Testis (tissue), 3 donors: ENCODE measurements around the gene SBSN. TPM values are rescaled to one million over a fixed set of nuclear protein-coding genes. Genes with fewer than 3 reads are reported as not detected.

Experiments used
- DNase-seq: peaks from one replicate; pipeline ENCODE4 v3.0.0-alpha.2; 2019
- H3K27ac ChIP-seq, 2 donors: fragments of 200-600 bp; sonication (generic); one replicate each; pipeline ENCODE4 v1.5.1; 2019
- H3K27me3 ChIP-seq: fragments of 200-600 bp; sonication (generic); one replicate; pipeline ENCODE4 v1.5.1; 2019
- H3K36me3 ChIP-seq: fragments of 200-600 bp; sonication (generic); one replicate; pipeline ENCODE4 v1.5.1; 2017; ENCODE audit warnings: low read depth; ENCODE audit errors: missing control alignments
- H3K4me1 ChIP-seq: fragments of 200-600 bp; sonication (generic); one replicate; pipeline ENCODE4 v1.5.1; 2019
- H3K4me3 ChIP-seq, 2 donors: fragments of 200-600 bp; sonication (generic); one replicate each; pipeline ENCODE4 v1.5.1; 2017 to 2019
- H3K9me3 ChIP-seq: fragments of 200-600 bp; sonication (generic); one replicate; pipeline ENCODE4 v1.5.1; 2017
- POLR2A ChIP-seq: fragments of 450-650 bp; IDR thresholded peaks from one replicate; pipeline ENCODE4 v1.6.1; 2017; ENCODE audit warnings: antibody characterized with exemption, mild to moderate bottlenecking, moderate library complexity
- WGBS, 2 donors: methylation state at CpG; one replicate each; pipeline ENCODE4 v1.1.5; 2018; 5-methylcytosine and 5-hydroxymethylcytosine counted together
- intact Hi-C: fragments of 100-400 bp; cut with DNase I; formaldehyde crosslinking; loops from one replicate; pipeline ENCODE4 v1.15.1; 2023; ENCODE audit warnings: low total_unique reads
- polyA plus RNA-seq: library from polyadenylated mRNA; stranded (reverse); fragments of 350-450 nt; fragmentation: Illumina TruSeq; extraction: RNeasy Lipid Tissue Mini Kit (QIAGEN cat#74804); gene quantifications from one replicate; pipeline ENCODE4 v1.2.3, GENCODE V29; 2014; ENCODE audit warnings: low read depth, low replicate concordance; ENCODE audit not compliant: insufficient read depth
- total RNA-seq, 2 donors: library from RNA; depleted of rRNA; stranded (reverse); fragments of >200 nt; gene quantifications; one replicate each; pipeline ENCODE4 v1.2.3, GENCODE V29; 2016
- TF ChIP-seq, protein P1 (sequence below), 3 experiments: fragments of 450-650 bp in 2 of 3; fragments of 200-600 bp in 1 of 3; sonication (generic) in 1 of 3; IDR thresholded peaks; one replicate each; pipeline ENCODE4 v1.5.1; 2016 to 2019; ENCODE audit warnings: antibody characterized with exemption in 3 of 3, mild to moderate bottlenecking in 2 of 3, moderate library complexity in 1 of 3

The SBSN gene
- total and polyA plus RNA-seq, 3 donors from 2014 or later = 0.16 to 0.47 (median 0.19) TPM

GRCh38 chr19:35545001-35545854 is 17.1 kb upstream of the SBSN start, which contains the start of gene TMEM147:
Gene TMEM147, plus strand, starts transcription at chr19:35545626. Its CDS starts 114 bp downstream, at chr19:35545740.
- no peaks in the 10 kb centered on the region for H3K27me3 ChIP-seq
- no peaks in the 10 kb centered on the region for H3K36me3 ChIP-seq
- WGBS, 2 donors = 0 to 1% methylated on average over 18 to 61 of the region's 85 CpGs
- peak within 1 kb of the TSS; percentile 93 for H3K4me3 ChIP-seq
- H3K4me1 ChIP-seq = peaks cover 13% of the 10 kb centered on the region
- no peak for TF ChIP-seq POLR2A
- TF ChIP-seq, protein P1, sequence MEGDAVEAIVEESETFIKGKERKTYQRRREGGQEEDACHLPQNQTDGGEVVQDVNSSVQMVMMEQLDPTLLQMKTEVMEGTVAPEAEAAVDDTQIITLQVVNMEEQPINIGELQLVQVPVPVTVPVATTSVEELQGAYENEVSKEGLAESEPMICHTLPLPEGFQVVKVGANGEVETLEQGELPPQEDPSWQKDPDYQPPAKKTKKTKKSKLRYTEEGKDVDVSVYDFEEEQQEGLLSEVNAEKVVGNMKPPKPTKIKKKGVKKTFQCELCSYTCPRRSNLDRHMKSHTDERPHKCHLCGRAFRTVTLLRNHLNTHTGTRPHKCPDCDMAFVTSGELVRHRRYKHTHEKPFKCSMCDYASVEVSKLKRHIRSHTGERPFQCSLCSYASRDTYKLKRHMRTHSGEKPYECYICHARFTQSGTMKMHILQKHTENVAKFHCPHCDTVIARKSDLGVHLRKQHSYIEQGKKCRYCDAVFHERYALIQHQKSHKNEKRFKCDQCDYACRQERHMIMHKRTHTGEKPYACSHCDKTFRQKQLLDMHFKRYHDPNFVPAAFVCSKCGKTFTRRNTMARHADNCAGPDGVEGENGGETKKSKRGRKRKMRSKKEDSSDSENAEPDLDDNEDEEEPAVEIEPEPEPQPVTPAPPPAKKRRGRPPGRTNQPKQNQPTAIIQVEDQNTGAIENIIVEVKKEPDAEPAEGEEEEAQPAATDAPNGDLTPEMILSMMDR (IDR thresholded peaks at IDR 0.05) = peak in 1 of 3 experiments; percentile 14
- H3K9me3 ChIP-seq = no peaks in the 10 kb centered on the region
- intact Hi-C loops = loop anchor here (10.0 kb wide), 2 partner anchors 100 to 170 kb away; partner anchors contain the start of genes COX6B1, ETV2 and KMT2B
- DNase-seq = peak; percentile 96
- peak within 1 kb of the TSS; percentile 34 to 81 for H3K27ac ChIP-seq

DNA sequence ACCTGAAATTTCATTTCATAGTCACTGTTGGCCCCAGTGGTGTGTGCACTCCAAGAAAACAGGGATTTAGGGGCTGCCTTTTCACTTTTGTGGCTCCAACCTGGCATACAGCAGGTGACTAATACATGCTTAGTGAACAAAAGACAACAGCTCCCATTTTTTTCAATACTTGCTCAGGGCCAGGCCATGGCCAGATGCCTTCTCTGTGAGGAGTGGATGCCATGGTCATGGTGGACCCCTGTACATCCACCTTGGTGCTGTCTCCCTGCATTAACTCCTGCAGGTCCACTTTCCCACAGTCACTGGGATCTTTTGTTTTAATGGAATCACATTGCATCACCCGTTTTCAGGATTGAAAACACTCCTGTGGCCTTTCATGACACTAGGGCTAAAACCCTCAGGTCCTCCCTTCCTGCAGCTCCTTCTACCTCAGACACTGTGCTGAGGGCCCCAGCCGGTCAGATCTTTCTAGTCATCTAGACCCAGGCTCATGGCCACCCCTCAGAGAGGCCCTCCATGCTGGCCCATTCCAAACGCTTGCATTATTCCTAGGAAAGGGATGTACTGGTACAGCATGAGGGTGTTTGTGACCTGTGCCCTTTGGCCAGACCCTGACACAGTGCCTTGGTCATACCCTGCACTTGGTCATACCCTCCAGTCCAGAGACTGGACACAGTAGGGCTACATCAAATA is 16.1 kb upstream of the SBSN start:
- Histone ChIP-seq H3K36me3 (no peaks in the 10 kb centered on the region), H3K27ac (no peak overlapping the region), H3K27me3 (no peaks in the 10 kb centered on the region), H3K9me3 (no peaks in the 10 kb centered on the region), H3K4me1 (peaks cover 13% of the 10 kb centered on the region), H3K4me3 (peak overlapping the region in 1 of 2 donors; percentile 93)
- DNase-seq = no peak
- TF ChIP-seq, protein P1 (IDR thresholded peaks at IDR 0.05) = no peak
- no peak for TF ChIP-seq POLR2A
- intact Hi-C loops = loop anchor here (10.0 kb wide), 2 partner anchors 101 to 171 kb away; partner anchors contain the start of genes COX6B1, ETV2 and KMT2B
- 64 to 65% methylated on average over 3 of the region's 3 CpGs for WGBS, 2 donors

DNA sequence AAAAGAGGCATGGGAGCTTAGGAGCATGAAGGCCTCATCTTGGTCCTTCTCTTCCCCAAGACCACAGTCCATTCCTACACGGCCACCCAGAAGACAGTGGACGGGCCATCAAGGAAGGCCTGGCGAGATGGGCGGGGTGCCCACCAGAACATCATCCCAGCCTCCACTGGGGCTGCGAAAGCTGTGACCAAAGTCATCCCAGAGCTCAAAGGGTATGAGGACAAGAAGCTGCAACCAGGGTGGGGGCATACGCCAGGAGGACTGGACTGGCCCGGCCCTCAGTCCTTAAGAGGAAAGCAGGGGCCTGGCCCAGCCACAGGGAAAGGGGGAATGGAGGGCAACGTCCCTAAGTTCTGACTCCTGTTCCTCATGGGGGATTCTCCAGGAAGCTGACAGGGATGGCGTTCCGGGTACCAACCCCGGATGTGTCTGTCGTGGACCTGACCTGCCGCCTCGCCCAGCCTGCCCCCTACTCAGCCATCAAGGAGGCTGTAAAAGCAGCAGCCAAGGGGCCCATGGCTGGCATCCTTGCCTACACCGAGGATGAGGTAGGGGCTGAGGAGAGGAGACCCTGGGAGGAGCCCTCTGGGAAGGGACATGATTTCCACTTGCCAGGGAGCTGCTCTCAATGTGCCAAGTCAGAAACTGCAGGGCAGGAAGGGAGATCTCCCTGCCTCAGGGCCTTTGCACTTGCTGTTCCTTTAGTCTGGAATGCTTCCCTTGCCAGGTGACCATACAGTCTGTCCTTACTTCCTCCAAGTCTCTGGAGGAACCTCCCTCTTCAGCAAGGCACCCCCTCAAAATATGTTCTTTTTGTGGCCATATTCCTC is 15.4 kb upstream of the SBSN start:
- TF ChIP-seq, protein P1 (IDR thresholded peaks at IDR 0.05) = no peak
- no peak for TF ChIP-seq POLR2A
- H3K4me1 ChIP-seq = peaks cover 13% of the 10 kb centered on the region
- 95 to 96% methylated on average over 14 to 15 of the region's 15 CpGs for WGBS, 2 donors
- no peak for DNase-seq
- H3K27ac ChIP-seq = no peak overlapping the region
- H3K9me3 ChIP-seq = no peaks in the 10 kb centered on the region
- intact Hi-C loops = loop anchor here (10.0 kb wide), 2 partner anchors 101 to 171 kb away; partner anchors contain the start of genes COX6B1, ETV2 and KMT2B
- H3K4me3 ChIP-seq = no peak overlapping the region
- no peaks in the 10 kb centered on the region for H3K27me3 ChIP-seq
- no peaks in the 10 kb centered on the region for H3K36me3 ChIP-seq

GRCh38 chr19:35542209-35542608 is 14.1 kb upstream of the SBSN start:
- H3K36me3 ChIP-seq = no peaks in the 10 kb centered on the region
- intact Hi-C loops = loop anchor here (10.0 kb wide), 2 partner anchors 103 to 173 kb away; partner anchors contain the start of genes COX6B1, ETV2 and KMT2B
- no peaks in the 10 kb centered on the region for H3K9me3 ChIP-seq
- TF ChIP-seq POLR2A = no peak
- TF ChIP-seq, protein P1 (IDR thresholded peaks at IDR 0.05) = no peak
- no peak overlapping the region for H3K27ac ChIP-seq
- DNase-seq = no peak
- peaks cover 13% of the 10 kb centered on the region for H3K4me1 ChIP-seq
- H3K4me3 ChIP-seq = no peak overlapping the region
- no peaks in the 10 kb centered on the region for H3K27me3 ChIP-seq
- 93 to 95% methylated on average over 7 to 11 of the region's 11 CpGs for WGBS, 2 donors
